Measurements from ENCODE around the gene HSPB7.
"Not testable (repeated sequence)": the region's sequence is repeated elsewhere in the genome, so short reads cannot be mapped to it uniquely, and the experiment has no call there.

Gene HSPB7

DNA sequence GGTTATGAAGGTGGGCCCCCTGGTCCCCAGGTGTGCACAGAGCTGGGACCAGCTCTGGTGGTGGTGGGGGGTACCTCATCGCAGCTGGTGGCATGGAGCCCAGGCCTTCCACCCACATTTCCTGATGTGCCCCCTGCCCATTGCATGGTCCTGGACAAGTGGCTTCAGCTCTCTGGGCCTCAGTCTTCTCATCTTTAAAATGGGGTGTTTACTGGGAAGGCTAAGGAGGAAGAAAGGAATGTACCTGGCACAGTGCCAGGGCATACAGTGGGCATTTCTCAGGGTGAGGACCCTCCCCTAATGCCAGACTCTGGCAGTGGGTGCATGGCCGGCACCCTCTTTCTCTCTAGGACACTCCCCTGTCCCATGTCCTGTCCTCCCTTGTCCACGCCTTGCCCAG is 33.2 kb upstream of the HSPB7 start:
- no peak for FAIRE-seq
- DNase-seq (ENCODE audit: insufficient read length, low spot score), result no peak

- FAIRE-seq (no peak), DNase-seq (ENCODE audit: insufficient read length, low spot score) (no peak)
Observed at GRCh38 chr1:16050328-16050727, 32.5 kb upstream of the HSPB7 start.

DNA sequence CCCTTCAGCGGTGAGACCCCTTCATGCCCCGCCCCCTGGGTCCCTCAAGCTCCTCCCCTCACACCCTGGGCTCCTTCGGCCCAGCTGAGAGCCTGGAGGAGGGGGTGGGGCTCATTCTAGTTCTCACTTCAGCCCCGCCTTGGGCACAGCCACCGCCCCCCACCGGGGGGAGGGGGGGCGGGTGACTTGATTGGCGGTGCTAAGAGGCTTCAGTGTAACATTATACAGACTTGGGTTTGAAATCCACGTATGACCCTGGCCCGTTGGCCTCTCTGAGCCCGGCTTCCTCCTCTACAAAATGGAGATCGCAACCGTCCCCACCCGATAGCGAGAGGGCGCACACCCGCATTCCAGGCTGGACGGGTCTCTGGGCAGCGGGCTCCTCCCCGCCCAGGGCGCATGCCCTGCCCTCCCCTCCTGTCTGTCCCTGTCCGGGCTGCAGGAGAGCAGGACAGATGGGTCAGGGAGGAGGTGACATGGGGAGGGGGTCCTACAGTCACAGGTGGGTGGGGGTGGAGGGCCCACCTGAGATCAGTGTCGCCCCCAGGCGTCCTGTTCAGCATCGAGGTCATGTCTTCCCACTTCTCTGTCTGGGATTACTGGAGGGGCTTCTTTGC is 30.8 kb upstream of the HSPB7 start:
- DNase-seq (ENCODE audit: insufficient read length, low spot score) (no peak), FAIRE-seq (no peak)

DNA sequence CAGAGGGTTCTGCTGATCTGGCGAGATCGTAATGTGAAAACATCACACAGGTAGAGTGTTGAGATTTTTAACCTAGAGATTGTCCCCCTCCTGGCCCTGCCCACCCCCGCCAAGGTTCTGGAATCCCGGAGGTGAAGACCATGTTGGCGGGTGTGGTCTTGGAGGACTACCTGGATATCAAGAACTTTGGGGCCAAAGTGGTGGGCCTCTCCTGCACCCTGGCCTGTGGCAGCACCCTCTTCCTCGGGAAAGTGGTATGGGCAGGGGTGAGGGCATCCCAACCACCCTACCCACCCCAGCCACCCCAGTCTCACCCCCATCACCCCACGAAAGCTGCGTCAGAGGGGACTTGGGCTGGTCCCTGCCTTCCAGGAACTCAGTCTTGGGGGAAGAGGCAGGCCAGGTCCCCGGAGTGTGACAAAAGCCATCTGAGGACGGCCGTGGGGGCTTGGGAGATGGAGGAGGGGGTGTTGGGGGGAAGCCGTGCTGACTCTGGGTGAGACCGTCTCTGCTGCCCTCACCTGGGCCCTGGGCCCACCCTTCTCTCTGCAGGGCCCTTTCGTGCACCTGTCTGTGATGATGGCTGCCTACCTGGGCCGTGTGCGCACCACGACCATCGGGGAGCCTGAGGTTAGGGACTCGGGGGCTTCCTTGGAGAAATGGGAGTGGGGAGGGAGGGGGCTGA is 30.1 kb upstream of the HSPB7 start:
- FAIRE-seq, result no peak
- DNase-seq (ENCODE audit: insufficient read length, low spot score), result no peak

DNA sequence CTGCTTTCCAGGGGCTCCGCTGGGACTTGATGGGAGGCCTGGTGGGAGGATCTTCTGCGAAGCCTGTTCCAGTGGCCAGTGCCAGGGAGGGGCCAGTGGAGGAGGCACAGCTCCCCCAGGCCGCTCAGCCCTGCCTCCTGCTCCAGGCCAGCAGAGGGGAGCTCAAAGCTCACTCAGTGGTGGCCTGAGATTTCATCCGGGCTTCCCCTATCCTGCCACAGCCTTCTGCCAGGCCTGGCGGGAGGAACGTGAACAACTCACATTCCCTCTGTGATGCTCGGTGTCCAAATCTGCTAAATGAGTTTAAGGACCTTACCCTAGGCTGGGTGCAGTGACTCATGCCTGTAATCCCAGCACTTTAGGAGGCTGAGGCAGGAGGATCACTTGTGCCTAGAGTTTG is 29.0 kb upstream of the HSPB7 start:
- FAIRE-seq, result no peak
- no peak for DNase-seq (ENCODE audit: insufficient read length, low spot score)

DNA sequence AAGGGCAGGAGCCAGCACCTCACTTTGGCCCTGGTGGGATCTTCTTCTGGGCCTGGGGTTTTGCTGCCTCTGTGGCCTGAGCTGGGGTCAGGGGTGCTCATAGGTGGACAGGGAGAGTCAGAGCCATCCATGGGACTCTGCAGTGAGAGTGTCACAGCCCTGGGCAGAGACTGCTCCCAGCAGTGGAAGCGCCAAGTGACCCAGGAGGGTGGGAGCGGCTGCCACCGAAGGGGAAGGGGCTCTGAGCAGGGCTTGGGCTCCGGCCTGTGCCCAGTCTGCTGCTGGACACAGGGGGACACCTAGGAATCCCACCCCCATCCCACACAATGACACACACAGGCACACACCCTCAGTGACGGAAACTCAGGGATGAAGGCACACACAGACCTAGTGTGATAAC is 26.1 kb upstream of the HSPB7 start:
- no peak for FAIRE-seq
- no peak for DNase-seq (ENCODE audit: insufficient read length, low spot score)

DNA sequence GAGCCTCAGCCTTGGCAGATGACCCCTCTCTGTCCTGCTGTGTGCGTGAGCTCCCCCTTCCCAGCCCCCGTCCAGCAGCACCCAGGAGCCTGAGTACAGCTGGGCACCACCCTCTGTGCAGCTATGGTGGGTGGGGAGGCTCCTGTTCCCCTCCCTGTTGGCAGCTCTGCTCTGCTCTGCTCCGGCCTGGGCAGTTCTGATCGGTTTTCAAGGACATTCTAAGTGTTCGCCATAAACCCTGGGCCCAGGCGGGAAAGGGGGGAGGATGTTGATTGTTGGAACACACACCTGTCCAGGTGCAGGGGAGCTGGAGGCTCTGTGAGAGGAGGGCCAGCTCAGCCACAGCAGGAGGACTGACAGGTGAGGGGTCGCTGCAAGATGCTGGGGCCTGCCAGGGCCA is 25.7 kb upstream of the HSPB7 start, which contains the start of gene CLCNKB:
TSS of gene CLCNKB (plus strand) at position 262 of the 400 bp plus-strand sequence. CDS start 711 bp downstream, outside the sequence.
- no peak for DNase-seq (ENCODE audit: insufficient read length, low spot score)
- FAIRE-seq, result no peak

GRCh38 chr1:16042654-16043053 is 24.8 kb upstream of the HSPB7 start:
- DNase-seq (ENCODE audit: insufficient read length, low spot score); FAIRE-seq: not testable (repeated sequence)

- DNase-seq (ENCODE audit: insufficient read length, low spot score) (no peak), FAIRE-seq (no peak)
Observed at GRCh38 chr1:16042096-16042495, 24.3 kb upstream of the HSPB7 start.

GRCh38 chr1:16041200-16041599 is 23.4 kb upstream of the HSPB7 start:
- FAIRE-seq (no peak), DNase-seq (ENCODE audit: insufficient read length, low spot score) (no peak)

DNA sequence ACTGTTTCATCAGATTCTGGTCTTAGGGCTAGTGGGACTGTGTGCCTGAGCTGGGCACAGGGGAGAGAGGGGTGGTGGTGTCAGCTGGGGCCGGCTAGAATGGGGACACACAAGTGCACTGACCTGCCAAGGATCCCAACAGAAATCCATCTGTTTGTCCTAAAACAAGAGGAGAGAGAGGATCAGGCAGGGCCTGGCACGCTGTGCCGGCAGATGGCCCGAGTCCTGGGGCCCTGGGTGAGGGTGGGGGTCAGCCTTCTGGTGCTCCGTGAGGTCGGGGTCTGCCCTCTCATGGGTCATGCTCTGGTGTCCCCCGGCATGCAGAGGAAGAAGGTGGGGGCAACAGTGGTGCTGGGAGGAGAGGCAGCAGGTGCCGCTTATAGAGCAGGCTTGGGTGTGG is 22.0 kb upstream of the HSPB7 start:
- FAIRE-seq; DNase-seq (ENCODE audit: insufficient read length, low spot score): not testable (repeated sequence)

- FAIRE-seq, result no peak
Observed at GRCh38 chr1:16038620-16038912, 20.7 kb upstream of the HSPB7 start.

DNA sequence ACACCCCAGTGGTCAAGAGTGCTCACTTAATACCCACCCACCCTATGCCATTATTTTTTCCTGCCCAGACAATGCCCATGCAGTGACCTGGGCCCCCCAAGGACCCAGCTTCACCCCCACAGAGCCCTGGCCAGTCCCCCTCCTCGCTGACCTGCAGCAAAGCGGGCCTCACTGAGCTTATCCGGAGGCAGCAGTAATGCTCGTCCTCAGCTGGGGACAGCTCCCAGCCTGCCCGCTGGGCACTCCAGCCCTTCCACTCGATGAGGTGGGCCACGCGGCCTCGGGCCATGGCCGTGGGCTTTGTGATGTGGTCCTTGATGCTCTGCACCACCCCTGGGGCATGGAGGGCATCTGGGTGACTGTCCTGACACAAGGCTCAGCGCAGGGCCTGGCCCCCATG is 18.6 kb upstream of the HSPB7 start:
- FAIRE-seq; DNase-seq (ENCODE audit: insufficient read length, low spot score): not testable (repeated sequence)

More at GRCh38 chr1:16038620-16038912, 20.7 kb upstream of the HSPB7 start:
- no peak for DNase-seq (ENCODE audit: insufficient read length, low spot score)

DNA sequence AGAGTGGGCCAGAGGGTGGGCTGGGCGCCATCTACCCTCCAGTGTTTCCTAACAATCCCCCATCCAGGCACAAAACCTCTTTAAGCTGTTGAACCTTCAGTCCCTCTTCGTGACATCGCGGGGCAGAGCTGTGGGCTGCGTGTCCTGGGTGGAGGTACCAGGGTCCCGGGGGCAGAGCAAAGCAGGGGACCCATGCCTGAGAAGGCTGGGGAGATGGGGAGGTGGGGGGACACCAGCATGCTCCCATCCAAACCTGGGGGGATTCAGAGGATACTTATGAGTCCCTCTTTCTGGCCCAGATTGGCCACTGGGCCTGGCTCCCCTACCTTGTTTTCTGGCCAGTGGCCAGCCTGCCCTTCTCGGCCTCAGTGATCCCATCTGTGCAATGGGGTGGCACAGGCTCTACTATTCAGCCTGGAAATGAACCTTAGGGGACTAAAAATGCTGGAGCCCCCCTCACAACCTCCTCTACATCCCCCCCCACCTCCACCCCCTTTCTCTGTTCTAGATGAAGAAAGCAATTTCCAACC is 15.3 kb upstream of the HSPB7 start:
- not testable (repeated sequence) for FAIRE-seq; DNase-seq (ENCODE audit: insufficient read length, low spot score)

DNA sequence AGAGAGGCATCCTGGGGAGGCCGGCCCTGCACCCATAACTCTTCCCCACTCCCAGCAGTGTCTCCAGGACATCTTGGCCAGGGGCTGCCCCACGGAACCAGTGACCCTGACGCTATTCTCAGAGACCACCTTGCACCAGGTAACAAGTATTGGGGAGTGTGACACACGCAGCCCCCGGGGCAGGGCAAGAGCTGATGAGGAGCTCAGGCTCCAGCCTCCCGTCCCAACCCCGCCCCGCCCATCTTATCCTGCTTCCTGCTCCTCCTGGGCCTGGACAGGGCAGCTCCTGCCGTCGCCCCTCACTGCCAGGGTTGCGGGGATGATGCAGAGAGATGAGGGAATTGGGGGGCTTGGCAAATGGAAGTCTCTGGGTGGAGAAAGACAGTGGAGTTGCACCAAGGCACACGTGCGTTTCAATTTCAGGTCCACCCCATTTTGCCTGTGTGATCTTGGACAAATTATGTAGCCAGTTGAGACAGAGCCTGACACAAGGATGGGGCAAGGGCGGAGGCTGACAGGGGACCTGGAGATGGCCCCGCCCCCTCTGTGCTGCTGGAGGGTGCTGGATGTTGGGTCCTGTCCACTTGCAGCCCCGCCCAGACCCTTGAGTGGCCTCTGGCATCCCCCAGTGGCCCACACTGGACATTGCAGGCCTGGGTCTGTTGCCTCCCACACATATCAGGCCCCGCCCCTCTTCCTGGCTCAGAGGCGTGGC is 14.7 kb upstream of the HSPB7 start:
- peak; percentile 51 for FAIRE-seq
- DNase-seq (ENCODE audit: insufficient read length, low spot score), result peak; percentile 87

- DNase-seq (ENCODE audit: insufficient read length, low spot score) (no peak), FAIRE-seq (no peak)
Observed at GRCh38 chr1:16031551-16031950, 13.7 kb upstream of the HSPB7 start.

GRCh38 chr1:16029288-16029687 is 11.4 kb upstream of the HSPB7 start:
- DNase-seq (ENCODE audit: insufficient read length, low spot score), result no peak
- FAIRE-seq, result no peak

DNA sequence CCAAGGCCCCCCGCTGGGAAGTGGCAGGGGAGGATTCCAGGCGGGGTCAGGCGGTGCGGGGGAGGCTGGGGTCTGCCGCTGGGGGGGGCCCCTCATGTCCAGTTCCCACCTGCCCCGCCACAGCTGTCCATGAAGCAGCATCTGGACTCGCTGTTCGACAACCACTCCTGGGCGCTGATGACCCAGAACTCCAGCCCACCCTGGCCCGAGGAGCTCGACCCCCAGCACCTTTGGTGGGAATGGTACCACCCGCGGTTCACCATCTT is 11.1 kb upstream of the HSPB7 start:
- not testable (repeated sequence) for DNase-seq (ENCODE audit: insufficient read length, low spot score); FAIRE-seq

DNA sequence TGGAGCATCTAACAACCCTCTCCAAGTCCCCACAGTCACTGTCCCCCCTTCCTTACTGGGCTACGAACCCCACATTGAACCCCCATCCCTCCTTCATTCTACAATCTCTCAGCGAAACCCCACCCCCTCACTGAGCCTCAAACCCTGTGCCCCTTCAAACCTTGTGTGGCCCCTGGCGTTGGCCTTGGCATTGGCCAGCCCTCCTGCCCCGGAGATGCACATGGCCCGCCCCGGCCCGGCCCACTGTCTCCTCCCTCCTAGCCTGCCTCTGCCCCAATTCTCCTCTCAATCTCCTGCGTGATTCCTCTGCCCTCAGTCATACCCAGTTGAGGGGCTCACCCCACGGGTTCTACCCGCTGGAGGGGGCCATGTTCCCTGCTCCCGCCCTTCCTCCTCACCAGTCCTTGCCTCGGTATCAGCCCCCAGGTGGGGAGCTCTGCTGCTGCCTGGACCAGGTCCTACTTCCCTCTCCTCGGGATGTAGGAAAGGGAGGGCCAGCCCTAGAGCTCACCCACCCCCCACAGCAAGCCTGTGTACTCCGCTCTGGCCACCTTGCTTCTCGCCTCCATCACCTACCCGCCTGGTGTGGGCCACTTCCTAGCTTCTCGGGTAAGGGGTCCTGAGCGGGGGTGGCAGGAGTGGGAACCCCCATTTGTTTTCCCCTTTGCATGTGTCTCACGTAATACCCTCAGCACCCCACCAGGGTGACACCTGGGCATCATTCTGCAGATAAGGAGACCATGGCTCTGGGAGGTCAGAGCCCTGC is 10.6 kb upstream of the HSPB7 start:
- FAIRE-seq (no peak), DNase-seq (ENCODE audit: insufficient read length, low spot score) (no peak)

- DNase-seq (ENCODE audit: insufficient read length, low spot score) (no peak), FAIRE-seq (no peak)
Observed at GRCh38 chr1:16026723-16027484, 9.1 kb upstream of the HSPB7 start.

Data from GM19239 (cell line).